ENCODE results near the gene ARHGEF4. TPM values are rescaled to one million over a fixed set of nuclear protein-coding genes. Genes with fewer than 3 reads are reported as not detected.
"Not testable (repeated sequence)": the region's sequence is repeated elsewhere in the genome, so short reads cannot be mapped to it uniquely, and the experiment has no call there.

The ARHGEF4 gene
- total RNA-seq, 1 experiment from 2014 or later, result 12.2 TPM

GRCh38 chr2:130976591-130977237 lies 140.0 kb downstream of the ARHGEF4 start:
- no peak for DNase-seq (ENCODE audit: low spot score)

GRCh38 chr2:130977461-130978050 lies 140.8 kb downstream of the ARHGEF4 start:
- DNase-seq (ENCODE audit: low spot score), result no peak

DNA sequence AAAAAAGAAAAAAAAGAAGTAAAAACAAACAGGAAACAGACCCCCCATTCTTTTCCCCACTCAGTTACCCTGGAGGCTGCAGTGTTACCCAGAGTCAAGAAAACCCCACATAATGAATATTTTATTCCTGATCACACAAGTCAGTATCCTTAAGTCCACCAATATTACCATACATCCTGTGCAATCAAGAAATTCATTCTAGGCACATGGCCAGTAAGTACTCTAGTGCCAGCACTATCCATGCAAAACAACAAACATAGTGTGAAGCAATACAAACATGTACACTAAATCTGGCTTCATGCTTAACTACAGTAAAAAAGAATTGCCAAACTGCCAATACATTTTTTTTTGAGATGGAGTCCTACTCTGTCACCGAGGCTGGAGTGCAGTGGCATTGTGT lies 145.0 kb downstream of the ARHGEF4 start:
- DNase-seq (ENCODE audit: low spot score), result no peak

DNA sequence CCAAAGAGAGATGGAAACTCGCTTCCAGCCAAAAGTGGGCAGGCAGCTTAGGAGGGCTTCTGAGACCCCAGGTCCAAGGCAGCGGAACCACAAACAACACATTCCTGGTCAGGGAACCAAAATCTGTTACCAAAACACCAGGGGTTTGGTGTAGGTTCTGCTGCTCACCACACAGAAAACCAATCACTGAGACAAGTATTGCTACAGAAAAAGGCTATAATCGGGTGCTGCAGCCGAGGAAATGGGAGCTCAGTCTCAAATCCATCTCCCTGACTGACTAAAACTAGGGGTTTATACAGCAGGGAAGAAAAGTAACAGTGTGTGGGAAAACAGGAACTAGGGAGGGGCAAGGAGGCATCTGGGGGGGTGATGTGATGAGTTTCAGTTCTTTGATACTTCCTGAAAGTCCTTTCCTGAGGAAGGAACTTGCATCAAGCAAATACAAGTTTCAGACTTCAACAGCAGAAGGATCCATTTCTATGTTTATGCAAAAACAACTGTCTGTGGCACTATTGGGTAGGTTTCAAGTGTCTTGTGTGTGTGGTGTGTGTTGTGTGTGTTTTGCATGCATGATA lies 148.6 kb downstream of the ARHGEF4 start:
- no peak for DNase-seq (ENCODE audit: low spot score)

- DNase-seq (ENCODE audit: low spot score), result no peak
Measured at GRCh38 chr2:130985831-130986649, 149.3 kb downstream of the ARHGEF4 start.

GRCh38 chr2:130986890-130987493 lies 150.3 kb downstream of the ARHGEF4 start:
- no peak for DNase-seq (ENCODE audit: low spot score)

DNA sequence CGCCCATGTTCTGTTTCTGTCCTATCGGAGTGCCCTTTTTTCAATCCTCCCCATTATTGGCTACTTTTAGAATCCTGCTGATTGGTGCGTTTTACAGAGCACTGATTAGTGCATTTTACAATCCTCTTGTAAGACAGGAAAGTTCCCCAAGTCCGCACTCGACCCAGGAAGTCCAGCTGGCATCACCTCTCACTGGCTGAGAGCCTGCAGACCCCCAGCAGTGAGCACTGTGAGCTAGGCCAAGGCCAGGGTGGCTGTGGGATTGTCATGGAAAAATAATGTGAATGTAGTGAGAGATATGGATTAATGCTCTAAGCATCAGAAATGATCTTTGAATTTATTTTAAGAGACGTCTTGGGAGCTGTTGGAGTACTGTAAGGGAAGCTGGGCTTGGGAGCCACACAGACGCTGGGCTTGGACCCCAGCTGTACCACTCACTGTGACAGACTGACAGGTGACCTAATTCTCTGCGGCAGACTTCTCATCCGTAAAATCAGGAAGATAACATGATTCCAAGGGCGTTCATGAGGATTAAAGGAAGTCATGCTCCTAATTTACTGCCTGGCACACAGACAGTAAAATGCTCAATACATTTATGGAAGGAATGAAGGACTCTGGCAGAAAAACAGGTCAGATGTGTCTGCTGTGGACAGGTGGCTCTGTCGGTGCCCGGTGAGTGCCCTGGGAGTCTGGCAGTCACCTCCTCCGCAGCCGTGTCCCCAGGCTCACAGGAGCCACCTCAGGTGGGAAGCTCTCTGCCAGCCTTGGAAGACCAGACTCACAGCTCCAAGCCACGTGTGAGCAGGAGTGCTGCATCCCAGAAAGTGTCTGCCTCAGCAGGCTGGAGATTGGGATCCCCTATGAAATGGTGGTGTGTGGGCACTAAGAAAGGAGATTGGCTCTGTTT lies 151.1 kb downstream of the ARHGEF4 start:
- DNase-seq (ENCODE audit: low spot score), result no peak

- DNase-seq (ENCODE audit: low spot score), result not testable (repeated sequence)
Measured at GRCh38 chr2:130991446-130991845, 154.7 kb downstream of the ARHGEF4 start.

- not testable (repeated sequence) for DNase-seq (ENCODE audit: low spot score)
Measured at GRCh38 chr2:130992003-130992402, 155.3 kb downstream of the ARHGEF4 start.

DNA sequence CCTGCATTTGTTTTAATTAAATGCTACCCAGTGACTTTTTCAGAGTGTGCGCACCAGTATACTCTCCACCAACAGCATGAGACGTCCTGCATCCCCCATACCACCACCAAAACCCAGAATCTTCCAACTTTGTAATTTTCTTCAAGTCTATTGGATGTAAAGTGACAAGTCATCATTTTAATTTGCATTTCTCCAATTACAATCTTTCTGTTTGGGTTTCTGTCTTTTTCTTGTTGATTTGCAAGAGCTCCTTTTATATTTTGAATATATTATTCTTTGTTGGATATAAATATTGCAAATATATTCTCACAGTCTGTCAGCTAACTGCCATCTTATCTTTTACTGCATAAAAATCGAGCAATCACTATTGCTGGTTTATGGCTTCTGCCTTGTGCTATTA lies 160.0 kb downstream of the ARHGEF4 start:
- no peak for DNase-seq (ENCODE audit: low spot score)

DNA sequence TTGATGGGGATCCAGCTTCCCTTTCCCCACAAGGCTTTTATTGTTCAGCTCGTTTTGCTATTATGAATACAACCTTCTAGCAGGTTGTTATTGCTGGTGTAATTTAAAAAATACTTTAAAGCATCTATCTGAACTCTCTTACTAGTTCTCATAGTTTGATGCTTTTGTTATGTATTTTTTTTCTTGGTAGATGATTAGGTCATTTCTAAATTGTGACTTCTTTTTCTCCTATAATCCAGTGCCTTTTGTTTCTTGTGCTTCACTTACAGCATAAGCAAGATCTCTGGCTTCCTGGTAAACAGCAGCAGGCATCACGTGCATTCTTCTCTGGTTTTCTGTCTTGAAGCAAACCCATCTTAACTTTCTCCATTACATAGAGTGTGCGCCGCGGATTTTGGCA lies 160.5 kb downstream of the ARHGEF4 start:
- DNase-seq (ENCODE audit: low spot score), result no peak

- DNase-seq (ENCODE audit: low spot score), result no peak
Measured at GRCh38 chr2:130998561-130998960, 161.8 kb downstream of the ARHGEF4 start.

GRCh38 chr2:131004446-131005209 lies 167.9 kb downstream of the ARHGEF4 start:
- no peak for DNase-seq (ENCODE audit: low spot score)

DNA sequence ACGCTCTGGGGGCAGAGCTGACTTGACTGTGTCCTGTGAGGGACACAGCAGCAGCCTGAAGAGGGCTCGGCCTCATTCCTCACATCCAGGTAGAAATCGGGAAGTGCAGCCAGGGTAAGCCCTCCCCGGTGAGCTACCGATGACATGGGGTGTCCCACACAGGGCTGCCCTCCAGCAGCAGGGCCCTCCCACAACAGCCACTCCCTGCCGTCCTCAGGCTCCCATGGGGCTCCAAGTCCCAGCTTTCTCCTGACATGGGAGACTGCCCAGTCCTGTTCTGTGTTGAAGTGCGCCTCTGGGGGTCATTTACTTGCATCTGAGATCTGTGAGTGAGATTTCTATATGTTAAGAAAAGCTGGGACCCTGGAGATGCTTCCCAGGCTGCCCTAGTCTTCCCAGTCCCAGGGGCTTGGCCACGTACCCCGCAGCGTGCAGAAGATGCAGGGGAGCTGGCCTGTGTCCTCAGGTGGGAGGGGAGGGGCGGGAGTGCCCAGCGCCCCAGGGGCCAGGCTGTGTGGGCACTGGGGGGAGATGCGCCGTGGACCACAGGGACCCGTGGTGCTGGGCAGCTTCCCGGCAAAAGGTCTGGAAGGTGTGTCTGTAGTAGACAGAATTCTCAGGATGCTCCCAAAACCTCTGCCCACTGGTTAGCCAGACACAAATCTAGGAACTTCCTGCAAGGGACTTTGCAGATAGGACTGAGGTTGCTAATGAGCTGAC lies 168.7 kb downstream of the ARHGEF4 start:
- no peak for DNase-seq (ENCODE audit: low spot score)

DNA sequence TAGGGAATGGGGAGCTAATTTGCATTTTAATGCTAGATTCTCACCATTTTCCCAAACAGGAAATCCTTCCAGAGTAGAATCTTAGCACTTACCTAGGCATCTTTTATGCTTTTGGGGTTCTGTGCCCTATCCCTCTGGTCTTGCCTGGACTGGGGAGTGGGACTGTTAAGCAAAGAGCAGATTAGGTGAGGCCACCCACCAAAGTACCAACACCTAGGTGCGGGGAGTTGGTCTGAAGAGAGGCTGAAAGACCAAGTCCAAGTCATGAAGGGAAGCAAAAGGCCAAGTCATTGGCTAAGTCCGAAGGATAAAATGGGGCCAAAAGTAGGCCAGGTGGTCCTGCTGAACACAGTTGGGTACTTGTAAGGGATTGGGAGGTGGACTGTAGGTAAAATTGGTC lies 169.8 kb downstream of the ARHGEF4 start:
- no peak for DNase-seq (ENCODE audit: low spot score)

DNA sequence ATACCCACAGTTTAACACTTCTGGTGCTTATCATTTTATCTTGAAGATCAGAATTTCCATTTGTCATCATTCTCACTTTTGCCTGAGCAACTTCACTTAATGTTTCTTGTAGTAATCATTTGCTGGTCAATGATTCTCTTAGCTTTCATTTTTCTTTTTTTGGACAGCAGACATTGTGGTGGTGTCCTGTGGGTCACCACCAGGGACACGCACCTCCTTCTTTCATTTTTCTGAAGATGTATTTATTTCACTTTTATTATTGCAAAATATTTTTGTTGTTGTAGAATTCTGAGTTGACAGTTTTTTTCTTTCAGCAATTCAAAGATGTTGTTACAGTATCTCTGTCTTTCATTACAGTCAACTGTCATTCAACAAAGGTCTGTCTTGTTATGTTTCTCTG lies 172.3 kb downstream of the ARHGEF4 start:
- no peak for DNase-seq (ENCODE audit: low spot score)

DNA sequence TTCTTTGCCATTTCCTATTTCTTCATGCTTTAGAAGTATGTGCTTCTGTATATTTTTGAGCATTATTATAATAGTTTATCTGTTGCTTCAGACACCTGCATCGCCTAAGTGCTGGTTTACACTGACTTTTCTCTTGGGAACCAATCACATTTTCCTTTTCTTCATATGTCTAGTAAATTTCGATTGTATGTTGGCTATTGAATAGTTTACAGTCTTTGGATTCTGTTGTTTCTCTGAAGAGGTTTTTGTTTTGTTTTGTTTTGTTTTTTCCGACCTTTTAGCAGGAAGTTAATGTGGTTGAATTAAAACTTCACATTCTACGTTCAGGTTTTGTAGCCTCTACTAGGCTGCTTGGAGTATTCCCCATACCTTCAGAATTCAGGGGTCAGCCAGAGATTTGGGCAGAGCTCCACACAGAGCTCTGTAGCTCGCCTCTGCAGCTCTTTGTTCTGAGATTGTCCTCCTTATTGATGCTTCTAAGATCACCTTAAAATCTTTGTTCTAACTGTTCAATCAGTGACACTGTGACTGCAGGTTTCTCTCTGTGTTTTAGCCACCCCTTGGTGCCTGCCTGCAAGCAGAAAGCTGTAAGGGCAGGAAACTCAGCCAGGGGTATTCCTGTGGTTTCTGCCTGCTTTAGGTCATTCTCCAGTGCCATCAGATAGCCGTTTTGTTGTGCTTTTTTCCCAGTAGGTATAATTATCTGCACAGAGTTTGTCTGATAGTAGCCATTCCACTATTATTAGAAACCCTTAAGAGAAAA lies 173.2 kb downstream of the ARHGEF4 start:
- DNase-seq (ENCODE audit: low spot score), result no peak

DNA sequence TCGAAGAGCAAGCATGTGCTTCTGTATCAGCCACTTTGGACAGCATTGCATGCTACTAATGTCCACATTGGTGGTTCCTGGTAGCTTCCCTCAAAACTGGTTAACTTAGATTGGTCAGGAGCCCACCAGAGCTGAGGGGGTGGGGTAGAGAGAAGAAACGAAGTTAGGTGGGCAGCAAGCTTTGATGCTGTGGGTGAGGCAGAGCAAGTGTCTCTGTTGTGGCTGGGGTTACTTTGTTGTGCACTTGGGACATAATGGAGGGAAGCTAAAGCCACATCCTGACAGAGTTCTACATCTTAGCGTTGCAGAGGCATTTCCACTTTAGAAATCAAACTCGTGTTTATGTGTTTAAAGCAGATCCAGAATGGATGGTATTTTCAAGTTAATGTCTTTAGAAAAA lies 173.9 kb downstream of the ARHGEF4 start:
- DNase-seq (ENCODE audit: low spot score), result no peak

DNA sequence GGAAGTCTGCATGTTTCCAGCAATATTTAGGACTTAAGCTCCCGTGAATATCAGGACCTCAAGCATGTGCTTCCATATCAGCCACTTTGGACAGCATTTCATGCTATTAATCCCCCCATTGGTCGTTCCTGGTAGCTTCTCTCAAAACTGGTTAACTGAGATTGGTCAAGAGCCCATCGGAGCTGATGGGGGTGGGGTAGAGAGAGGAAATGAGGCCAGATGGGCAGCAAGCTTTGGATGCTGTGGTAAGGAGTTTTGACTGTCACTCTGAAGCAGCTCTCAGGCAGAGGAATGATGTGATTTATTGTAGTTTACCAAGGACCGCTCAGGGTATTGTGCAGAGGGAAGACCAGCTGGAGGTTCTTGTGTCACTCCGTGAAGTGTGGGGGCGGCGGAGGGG lies 174.8 kb downstream of the ARHGEF4 start:
- no peak for DNase-seq (ENCODE audit: low spot score)

All from A172 (cell line).